Inflammatory macrophage (primary cell): ENCODE measurements around the gene RPL34.
A peak's percentile ranks its signal among the peaks of the same experiment; 100 is the strongest.
"Not testable (repeated sequence)": the region's sequence is repeated elsewhere in the genome, so short reads cannot be mapped to it uniquely, and the experiment has no call there.

Experiments
- DNase-seq, 2 donors: peaks; one replicate each; pipeline ENCODE4 v3.0.0-alpha.2; 2020 to 2022
- total RNA-seq, 18 experiments: gene quantifications; one replicate each; lab custom pipeline; 2026; ENCODE audit warnings: mixed read lengths in 6 of 18, inconsistent platforms in 2 of 18; lab: John Stamatoyannopoulos, UW

RPL34 gene
- total RNA-seq: 101 to 220 (median 152) reads per million in 18 experiments

DNA sequence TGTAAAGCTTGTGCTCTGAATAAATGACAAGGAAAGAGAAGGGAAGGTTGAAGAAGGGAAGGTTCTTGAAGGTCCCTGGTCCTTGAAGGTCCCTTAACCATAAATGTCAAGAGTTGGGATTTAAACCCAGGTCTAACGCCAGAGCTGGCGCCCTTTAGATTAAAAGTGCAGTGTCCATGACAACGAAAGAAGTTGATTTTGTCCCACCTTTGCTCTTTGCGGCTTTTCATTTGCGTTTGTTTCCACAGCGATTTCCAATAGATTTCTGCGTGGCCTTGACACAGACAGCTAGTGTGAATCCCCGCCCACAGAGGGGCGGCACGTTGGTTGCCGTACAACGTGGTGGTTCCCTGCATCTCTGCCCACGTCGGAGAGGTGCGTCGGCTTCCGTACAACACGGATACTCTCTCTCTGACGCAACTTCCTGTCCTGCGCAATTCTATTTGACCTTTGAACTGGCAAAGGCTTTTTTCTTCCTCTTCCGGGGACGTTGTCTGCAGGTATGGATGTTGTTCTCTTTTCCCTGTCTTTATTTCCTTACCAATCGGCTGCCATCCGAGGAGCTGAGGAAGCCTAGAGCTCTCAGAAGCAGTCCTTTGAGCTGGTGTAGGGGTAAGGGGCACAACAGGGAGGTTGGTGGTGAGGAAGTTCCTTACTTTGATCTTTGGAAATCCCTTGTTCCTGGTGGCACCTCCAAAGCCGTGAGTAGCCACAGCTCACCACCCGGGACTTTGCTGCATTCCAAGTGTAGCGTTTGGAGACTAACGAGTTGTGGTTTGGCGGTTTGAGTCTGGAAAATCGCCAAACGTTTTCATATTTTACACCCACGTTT, at the start of gene RPL34:
Gene RPL34 (plus strand): TSS at position 476 of the 832 bp plus-strand sequence. CDS start 1,384 bp downstream, outside the sequence.
- peak; percentile 100 for DNase-seq

DNA sequence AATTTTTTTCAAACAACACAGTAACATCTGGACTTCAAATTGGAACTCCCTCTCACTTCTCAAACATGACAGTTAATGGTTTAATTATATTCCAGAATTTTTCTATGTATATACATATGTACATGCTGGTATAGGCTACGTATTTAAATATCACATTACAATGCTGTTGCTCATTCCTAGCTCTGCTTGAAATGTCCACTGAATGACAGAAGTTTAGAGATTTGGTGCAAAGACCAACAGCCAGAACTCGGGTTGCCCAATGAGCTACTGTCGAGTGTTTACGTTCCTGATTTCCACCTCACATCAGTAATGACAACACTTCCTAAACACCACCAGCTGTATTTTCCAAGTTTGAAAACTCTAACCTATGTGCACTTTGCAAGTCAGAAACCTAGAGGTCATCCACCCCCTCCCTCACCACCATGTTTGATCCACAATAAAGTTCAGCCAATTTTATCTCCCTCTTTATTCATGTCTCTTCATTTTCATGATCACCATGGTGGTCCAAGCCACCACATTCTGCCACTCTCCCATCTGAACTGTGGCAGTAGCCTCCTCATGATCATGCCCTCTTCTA, 49.3 kb upstream of the RPL34 start:
- DNase-seq: no peak

DNA sequence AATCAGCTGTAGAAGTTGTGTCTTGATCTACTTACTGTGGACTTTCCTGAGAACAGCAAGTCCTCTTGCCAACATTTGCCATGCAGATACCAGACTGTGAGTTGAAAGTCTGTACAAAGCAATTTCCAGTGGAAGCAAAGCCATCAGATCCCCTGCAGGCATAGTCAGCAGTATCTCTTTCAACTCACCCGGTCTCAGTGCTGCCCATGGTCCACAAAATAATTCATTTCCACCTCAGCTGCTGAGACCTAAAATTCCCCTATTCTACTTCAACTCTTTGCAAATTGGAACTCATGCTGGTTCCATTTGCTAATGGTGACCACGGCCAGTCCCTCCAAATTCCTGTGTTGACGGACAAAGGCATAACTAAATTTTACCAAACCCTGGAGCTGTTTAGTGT, 46.0 kb upstream of the RPL34 start:
- no peak for DNase-seq

DNA sequence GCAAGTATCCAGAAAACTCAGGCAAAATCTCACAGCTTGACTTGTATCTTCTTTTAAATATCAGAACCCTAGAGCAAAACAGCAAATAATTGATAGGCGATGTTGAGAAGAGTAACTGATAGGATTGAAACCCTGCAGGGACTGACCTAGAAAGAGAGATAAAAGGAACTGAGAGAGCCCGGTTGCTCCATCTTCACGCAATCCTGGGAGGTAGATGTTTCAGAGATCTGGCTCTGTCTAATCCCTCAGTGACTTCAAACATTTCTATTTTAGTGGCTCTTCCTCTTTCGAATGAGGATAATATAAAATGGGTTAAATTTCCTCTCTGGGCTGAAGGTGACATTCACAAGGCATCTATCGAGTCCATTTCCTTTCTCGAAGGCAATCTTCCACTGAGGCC, 39.3 kb upstream of the RPL34 start:
- peak in 1 of 2 donors; percentile 5 for DNase-seq

DNA sequence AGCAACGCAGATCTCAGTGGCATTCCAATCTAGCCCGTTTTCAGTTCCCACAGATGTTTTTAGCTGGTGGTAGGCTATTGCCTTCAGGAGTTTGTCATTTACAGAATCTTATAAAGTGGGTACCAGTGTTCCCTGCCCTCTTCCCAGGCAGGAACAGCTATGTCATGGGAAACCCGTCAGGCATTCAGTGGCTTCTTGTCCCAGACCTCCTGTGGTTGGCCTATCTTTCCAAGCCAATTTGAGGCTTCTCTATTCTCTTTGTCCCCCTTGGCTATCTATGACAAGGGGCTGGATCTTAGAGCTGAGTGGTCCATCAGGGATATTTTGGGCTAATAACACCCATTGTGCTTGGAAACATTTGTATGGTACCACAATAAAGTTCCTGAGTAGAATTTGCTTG, 33.6 kb upstream of the RPL34 start:
- DNase-seq: no peak

DNA sequence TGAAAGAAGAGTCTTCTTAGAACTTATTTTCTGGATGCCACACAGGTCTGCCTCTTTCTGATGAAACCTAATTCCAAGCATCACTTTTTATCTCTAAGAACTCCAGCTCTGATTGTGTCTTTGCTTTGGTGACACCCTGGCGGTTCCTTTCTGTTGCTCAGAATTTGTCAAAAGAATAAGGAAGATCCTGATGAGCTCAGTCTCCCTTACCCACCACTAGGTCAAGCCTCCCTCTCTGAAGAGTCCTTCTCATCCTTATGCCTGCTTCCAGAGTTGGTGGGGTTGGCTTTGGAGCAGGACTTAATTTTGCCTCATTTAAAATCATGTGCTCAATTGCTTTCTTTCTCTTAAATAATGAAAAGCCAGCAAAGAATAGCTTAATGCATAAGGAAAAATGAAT, 31.5 kb upstream of the RPL34 start:
- DNase-seq: no peak

DNA sequence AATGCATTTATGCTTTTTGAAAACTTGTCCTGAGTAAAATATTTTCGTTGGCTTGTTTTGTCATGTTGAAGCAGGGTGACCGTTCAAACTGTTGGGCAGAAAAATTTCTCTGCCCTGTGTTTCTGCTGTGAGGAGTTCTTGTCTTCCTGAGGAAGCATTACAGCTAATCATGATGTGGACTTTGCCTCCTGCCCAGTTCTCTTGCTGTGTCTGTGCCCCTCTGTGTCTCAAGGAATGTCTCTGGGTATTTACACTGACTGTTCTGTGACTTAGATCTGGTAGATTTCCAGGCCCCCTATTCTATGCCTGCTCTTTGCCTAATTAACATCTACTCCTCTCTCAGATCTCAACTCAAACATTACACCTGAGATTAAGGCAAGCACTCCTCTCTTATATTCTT, 30.4 kb upstream of the RPL34 start:
- DNase-seq: no peak

DNA sequence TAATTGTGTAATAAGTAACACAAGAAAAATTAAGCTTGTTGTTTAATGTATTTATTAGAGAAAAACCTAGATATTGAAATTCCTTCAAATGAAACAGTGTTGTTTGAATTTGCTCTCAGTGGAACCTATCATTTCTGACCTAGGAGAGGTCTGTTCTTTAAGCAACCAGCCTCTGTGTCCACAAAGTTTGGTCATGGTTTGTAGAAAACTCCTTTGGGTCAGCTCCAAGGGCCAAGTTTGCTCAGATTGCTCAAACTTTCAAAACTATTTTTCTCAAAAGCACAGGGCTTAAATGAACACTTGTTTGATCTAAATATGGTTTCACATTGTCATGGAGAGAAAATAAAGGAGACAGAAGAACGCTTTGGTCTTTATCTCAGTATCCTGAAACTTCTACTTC, 29.6 kb upstream of the RPL34 start:
- DNase-seq: no peak

DNA sequence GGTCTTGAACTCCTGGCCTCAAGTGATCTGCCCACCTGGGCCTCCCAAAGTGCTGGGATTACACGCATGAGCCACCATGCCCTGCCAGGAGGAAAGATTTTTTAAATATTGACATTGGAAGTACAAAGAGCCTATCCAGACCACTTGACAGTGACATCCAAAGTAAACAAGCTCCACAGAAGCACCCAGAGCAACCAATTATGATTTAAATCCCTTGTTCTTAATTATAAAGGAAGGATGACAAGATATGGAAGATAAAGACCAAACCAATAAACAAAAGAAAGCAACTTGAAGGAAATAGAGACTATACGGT, 27.7 kb upstream of the RPL34 start:
- no peak for DNase-seq

DNA sequence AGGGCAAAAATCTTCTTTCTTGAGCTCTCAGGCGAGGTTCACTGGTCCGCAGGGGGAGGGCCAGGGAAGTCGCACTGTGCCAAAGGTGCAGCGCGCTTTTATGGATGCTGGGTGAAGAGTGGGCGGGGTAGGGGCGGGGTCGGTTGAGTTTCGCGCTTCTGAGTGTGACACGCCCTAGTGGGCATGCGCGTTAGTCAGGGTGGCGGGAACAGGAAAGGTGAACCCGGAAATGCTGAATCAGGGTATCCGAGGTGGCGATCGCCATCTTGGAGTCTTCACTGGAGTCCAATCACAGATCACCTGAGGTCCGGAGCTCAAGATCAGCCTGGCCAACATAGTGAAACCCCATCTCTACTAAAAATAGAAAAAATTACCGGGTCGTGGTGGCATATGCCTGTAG, 26.1 kb upstream of the RPL34 start:
- not testable (repeated sequence) for DNase-seq

DNA sequence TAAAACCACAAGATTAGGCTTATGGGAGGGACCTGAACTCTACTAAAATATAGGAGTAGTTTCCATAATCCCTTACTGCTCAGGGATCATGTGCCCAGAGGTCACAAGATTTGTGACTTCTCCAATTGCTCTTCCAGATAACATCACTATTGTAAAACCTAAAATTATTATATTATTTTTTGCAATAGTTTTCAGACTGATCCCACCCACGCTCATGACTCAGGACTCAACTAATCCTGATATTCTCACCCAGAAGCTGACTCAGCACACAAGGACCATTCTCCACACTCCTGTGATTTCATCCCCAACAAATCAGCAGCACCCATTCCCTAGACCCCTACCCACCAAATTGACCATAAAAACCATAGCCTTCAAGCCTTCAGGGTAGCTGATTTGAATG, 24.0 kb upstream of the RPL34 start:
- DNase-seq: peak; percentile 71 to 78

DNA sequence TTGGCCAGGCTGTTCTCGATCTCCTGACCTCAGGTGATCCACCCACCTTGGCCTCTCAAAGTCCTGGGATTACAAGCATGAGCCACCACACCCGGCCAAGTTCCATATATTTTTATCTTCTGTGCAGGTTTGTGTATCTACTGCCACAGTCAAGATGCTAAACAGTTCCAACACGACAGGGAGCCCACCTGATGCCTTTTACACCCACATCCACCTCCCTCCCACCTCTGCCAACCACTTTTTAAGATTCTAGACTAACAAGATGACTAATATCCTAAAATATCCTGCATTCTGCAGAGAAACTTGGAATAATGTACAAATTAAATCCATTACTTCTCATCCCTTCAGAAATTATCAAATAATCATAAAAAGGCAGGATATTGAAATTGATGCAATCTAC, 19.3 kb upstream of the RPL34 start:
- DNase-seq: no peak

DNA sequence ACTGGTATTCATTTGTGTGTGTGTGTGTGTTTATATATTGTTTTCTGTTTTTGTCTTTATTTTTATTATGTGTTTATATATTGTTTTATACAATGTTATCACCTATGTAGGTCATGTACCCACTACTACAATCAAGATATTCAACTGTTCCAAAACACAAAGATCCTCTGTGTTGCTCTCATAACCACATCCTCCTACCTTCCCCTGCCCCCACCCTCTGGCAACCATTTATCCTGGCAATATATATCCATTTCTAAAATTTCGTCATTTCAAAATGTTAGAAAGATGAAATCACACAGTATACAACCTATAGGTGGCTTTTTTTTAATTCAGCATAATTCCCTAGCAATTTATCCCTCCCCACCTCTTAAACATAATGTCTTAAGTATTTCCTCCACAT, 18.8 kb upstream of the RPL34 start:
- no peak for DNase-seq

DNA sequence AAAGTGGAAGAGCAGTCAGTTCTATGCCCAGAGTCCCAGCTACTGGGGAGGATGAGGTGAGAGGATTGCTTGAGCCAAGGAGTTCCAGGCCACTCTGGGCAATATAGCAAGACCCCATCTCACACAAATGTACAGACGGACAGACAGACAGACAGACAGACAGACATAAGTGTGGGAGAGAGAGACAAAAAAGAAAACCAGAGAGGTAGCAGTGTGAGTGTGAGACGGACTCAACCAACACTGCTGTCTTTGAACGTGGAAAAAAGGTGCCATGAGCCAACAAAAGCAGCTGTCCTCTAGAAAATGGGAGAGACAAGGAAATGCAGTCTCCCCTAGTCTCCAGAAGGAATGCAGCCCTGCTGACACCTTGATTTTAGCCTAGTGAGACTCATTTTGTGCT, 18.2 kb upstream of the RPL34 start:
- DNase-seq: no peak

DNA sequence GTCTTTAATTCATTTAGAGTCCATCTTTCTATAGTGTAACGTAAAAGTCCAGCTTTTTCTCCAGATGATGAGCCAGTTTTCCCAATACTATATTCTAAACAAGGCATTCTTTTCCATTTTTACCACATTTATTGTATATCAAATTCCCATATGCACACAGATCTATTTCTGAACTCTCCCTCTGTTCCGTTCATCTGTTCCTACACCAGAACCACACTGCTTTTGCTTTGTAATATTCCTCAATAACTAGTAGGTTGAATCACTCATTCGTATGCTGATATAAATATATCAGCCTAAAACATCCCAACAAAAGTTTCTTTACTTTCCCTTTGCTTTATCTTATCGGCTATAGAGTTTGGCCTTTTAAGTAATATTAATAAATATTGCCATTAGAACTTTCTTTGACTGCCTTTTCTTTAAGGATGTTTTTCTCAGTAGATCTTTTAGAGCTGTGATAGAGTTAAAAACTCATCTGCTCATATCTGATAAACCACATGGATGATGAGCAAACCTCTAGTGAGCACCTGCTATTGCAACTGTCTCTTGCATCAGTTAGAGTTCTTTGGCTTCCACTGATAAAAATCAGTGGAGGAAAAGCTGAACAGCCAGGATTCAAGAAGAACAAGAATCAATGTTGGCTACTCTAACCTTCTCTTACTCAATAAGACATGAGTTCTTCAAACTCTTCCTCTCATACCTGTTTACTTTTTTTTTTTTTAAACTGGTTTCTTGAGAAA, 13.1 kb upstream of the RPL34 start:
- DNase-seq: no peak

DNA sequence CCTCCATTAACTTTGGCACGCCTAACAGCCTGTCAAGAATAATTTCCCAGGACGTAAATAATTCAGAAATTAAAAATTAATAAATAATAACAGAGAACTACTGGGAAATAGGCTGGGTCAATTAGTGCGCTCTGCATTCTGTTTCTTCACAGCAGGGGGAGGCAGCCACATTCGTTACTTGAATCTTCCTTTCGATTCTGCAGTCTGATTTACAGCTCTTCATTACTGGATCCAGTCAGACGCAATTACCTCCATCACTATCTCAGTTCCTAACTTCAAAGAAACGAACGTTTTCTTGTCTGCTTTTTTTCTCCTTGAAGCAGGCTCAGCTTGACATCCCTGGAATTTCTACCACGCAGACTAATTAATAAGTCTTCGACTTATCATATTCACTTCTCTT, 9.0 kb upstream of the RPL34 start:
- DNase-seq: no peak

DNA sequence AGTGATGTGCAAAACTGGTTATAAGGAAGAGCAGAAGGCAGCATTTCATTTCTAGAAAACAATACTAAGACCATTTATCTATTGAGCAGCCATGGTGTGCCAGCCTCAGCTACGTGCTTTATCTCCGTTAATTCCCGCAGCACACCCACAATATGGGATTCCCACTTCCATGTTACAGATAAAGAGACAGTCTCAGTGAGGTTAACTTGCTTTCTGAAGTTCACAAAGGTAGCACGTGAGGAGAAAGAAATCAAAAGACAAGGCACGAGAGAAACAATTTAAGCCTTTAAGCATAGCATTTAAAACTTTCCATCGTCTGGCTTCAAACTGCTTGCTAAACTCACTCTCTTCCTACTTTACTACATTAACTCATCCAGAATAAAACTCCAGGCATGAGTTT, 8.0 kb upstream of the RPL34 start:
- DNase-seq: no peak

DNA sequence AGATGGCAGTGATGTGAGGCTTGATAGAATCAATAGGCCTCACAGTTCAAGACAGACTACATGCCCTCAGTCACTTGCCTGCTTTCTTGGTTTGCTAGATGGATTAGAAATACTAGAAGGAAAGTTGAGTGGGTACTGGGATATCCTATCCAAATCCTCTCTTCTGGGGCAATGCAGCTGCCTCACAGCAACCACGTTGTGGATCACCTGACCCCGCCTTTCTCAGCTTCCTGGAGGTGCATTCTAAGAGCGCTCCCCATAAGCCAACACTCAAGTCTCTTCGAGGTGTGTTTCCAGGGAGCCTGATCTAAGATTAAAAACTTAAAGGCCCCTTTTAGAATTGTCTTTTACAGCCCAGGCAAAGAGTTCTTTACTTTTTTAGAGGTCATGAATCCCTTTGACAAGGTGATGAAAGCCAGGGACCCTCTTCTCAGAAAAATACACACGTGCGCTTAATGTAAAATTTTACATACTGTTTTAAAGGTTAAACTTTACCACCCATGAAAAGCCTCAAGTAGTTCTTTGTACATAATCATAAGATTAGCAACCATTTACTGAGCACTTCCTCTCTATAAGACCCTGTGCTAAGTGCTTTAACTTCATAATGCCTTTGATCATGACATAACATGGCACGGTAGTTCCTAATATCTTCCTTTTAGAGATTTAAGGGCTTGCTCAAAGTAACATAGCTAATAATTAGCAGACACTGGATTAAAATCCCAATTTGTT, 840 bp upstream of the RPL34 start:
- no peak for DNase-seq

DNA sequence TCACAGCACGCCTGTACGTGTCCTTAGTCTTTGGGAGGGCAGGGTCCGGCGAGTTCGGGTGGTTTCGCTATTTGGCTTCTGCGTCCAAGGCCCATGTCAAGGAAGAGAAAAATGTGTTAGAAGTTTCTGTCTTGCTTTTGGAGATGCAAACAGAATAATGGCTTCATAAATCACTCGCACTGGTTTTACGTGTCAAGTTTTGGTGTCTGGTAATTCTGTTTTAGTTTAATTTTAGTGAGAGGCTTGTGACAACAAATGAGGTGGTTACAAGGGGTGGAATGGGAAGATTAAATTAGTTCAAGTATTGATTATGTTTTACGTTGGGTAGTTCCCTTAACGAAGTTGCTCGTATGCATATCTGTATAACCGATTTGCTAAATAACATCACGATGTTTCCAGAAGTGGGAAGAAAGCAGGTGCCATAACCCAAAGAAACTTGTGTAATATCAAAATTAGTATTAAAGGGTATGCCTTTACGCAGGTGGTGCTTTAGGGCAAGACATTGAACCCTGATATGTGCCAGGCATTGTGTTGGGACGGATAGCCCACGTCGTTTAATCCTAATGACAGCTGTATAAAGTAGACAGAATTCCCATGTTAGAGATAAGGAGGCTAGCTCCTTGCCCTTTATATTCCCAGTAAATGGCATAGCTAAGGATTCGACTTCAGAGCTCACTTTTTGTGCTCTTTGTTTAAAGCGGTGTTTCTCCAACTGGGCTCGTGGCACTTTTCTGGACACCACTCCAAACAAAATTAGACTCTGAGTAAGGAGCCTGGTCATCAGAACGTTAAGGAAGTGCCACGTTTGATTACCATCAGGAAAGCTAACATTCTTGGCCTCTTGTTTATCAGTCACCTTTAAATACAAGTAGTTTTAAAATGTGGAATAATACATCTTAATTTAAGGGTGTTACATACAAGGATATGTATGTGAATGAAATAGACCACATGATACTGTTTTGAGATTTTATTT, 843 bp downstream of the RPL34 start:
- no peak for DNase-seq

DNA sequence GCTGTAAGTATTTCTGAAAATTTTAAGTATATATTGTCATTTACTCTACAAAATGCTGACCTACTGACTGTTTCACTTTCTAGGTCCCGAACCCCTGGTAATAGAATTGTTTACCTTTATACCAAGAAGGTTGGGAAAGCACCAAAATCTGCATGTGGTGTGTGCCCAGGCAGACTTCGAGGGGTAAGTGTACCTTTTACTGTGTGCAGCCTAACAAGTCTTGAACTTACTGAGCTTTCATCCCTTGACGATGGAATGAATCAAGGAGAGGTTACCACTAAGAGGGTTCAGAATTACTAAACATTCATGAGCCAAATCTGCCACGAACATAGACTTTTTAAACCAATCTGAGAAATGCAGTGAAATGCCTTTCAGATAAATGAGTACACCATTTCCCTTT, 1.6 kb downstream of the RPL34 start:
- DNase-seq: no peak

DNA sequence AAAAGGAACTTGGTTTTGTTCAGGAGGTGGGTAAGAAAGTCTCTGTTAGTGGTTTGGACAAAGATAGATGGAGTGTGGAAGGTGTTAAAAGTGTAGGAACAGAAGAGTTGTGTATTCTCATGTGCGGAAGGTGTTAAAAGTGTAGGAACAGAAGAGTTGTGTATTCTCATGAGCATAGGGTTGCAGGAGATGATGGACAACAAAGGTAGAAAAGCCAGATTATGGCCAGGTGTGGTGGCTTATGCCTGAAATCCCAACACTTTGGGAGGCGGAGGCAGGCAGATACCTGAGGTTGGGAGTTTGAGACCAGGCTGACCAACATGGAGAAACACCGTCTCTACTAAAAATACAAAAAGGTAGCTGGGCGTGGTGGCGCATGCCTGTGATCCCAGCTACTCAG, 2.5 kb downstream of the RPL34 start:
- no peak for DNase-seq
